ENCODE measurements around the gene ENPP1.
"Not testable (repeated sequence)": the region's sequence is repeated elsewhere in the genome, so short reads cannot be mapped to it uniquely, and the experiment has no call there.

Gene ENPP1

DNA sequence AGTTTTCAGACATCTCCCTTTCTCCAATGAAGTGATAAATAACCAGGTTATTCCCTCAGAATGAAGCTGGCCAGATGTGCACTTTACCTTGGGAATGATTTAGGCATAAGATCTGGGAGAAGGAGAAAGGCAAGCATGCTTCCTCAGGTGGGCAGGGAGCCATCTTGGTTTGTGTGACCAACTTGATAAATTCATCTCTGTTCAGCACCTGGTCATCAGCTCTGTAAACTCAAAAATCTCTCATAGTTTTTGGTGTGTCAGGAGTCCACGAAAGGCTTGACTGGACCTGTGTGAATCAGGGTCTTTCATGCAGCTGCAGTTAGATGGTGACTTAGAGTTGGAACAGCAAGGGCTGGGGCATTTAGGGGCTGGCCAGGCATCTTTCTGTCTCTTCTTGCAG is 24.5 kb downstream of the ENPP1 start:
- DNase-seq = no peak

DNA sequence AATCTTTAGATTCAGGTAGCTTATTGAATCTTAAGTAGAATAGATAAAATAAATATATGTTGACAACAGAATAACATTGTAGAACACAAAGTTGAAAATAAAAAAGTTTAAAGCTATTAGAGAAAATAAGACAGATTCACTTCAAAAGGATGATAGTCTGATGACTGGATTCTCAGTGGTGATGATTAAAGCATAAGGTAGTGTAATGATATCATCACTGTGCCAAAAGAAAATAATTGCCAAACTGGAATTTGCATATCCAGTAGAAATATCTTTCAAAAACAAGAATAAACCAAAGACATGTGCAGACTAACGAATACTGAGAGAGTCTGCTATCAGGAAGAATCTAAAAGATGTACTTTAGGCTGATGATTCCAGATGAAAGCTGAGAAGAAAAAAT is 30.2 kb downstream of the ENPP1 start:
- peak; percentile 57 for DNase-seq

DNA sequence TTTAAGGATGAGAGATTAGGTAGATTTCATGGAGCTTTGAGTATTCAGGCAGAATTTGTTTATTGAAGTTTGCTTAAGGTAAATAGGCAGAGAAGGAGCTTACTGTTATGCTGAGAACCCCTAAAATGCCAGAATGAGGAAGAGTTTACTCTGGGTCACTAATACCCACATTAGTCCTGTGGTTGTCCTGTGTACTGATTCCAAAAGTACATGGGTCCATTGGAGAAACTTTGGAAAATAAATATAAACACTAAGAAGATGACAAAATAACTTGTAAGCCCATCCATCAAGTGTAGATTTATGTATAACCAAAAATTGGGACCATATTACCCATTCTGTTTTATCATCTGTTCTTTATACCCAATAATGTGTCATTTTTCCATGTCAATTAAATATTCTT is 31.6 kb downstream of the ENPP1 start:
- DNase-seq = no peak

DNA sequence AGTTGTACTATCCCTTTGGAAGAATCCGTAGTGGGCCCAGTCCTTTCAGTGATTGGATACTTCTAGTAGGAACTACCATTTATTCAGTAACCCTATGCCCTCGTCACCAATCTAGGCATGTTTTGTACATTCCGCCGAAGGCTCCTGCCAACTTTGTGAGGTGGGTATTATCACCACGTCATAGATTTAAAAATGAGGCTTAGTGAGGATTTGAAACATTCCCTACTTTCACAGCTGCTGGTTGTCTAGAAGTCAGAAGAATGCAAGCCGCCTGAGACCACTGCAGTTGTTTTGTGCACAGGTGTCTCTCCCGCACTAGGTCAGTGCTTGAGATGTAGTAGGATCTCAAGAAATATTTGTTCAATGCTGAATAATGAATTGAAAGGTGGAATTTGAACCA is 32.6 kb downstream of the ENPP1 start:
- no peak for DNase-seq

DNA sequence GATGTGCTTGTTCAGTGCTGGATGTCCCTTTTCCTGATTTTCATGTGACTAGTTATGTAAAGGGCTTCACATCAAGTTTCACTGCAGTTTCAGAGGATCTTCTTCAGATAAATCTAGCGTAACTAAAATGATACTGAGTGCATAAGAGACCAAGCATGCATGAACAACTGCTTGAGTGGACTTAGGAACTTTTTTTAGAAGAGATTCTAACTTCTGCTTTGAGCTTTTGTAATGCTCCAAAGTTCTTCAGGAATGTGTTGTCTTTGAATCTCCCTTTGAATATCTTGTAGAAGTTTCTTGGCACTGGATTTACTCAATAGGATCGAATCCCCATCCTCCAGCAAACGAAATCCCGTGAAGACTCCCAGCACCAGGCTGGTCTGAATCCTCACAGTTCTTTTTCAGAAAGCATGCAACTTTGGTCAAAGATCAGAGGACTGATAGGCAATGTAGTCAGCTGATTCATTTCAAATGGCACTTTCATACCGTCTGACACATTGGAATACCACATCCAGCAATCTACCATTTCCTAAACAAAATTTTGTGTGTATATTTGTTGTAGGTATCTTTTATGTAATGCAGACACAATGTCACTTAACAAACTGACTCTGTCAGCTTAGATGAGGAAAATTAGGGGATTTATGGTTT is 33.2 kb downstream of the ENPP1 start:
- DNase-seq = peak; percentile 76

DNA sequence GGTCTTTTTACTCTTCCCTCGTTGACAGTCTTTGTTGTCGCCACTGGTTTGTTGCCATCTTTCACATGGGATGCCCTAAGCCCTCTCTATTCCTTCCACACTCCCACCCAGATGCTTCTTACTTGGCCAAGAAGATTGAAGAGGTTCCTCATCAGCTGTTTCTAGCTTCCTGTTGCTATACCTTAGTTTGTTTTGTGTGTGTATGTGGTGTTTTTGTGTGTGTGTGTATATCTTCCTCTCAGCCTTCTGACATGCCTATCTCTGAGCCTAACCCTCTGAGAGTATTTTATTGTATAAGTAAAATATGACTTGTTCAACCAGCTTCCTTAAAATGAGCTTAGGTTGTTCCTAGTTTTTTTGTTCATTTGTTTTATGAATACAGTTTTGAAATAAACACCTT is 35.9 kb downstream of the ENPP1 start:
- no peak for DNase-seq

DNA sequence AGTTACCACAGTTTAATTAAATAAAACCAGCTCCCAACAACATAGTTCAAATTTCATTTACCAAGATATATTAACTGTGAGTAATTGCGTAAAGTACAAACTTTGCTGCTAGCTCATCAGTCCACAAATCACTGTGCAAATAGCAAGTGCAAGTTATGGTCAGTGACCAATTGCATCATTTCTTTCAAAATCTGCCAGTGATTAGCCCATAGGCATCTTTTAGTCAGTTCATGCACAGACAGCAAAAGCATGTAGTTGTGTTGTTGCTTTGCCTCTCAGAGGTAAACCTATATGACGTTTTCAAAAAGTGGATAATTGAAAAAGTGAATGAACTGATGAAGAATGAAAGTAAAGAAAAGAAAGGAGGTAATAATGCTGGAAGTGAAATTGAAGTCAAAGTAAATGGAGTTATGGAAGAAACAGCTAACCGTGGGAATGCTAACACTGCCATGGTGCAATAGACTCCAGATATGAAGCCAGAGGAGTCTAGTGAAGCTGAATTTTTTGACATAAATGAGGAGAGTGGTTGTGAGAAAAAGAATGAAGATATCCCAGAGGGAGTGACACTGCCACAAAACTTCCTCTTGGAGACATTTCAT is 36.5 kb downstream of the ENPP1 start:
- no peak for DNase-seq

DNA sequence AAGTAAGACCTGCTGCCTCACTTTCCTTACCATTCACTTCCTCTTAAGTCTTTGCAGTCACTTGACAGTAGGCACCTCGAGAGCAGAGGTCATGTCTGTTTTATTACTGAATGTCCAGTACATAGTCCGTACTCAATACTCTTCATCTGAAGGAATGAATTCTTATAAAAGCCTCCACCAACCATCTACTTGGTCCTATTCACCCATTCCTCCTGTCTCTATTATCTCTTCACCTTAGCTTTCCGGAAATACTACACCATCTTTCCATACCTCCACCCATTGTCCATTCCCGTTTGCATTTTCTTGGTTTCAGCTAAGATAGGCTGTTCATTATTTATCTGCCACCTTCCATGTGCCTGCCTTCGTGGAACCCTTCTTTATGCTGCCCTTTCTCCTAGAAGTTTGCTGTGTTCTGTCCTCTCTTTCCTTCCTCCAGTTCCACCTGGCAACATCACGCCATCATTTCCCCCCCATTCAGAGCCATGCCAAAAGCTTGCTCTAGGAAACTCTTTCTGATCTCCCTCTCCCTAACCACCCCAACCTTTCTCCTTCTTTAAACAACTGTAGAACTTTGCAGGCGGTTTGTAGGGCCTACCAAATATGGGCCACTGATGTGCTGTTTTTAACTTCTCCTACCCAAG is 38.3 kb downstream of the ENPP1 start:
- DNase-seq = no peak

DNA sequence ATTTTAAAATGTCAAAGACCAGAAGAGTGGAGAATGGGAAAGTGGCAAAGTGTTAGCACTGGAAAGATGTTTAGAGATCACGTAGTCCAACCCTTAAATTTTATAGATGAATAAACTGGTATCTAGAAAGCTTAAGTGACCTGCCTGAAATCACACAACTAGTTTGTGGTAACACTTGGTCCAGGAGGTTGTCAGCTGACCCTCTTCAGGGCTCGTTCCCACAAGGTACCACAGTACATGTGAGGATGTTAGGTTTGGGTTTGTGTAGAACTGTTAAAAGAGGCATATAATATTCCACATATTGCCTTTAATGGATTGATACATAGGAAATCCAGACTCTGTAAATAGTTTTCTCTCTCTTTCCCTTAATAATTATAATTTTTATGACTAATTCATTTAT is 39.1 kb downstream of the ENPP1 start:
- no peak for DNase-seq

DNA sequence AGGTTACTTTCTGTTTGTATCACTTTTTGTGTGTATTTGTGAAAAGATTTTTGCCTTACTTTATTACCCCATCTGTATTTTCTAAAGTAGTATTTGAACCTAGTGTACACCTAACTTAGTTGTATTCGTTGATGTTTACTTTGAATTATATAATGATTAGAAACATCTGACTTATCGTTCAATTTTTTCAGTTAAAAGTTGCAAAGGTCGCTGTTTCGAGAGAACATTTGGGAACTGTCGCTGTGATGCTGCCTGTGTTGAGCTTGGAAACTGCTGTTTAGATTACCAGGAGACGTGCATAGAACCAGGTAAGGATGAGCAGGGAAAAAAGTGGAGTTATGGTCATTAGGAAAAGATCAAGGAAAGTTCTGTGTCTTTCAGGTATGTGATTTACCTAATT is 42.0 kb downstream of the ENPP1 start:
- no peak for DNase-seq

DNA sequence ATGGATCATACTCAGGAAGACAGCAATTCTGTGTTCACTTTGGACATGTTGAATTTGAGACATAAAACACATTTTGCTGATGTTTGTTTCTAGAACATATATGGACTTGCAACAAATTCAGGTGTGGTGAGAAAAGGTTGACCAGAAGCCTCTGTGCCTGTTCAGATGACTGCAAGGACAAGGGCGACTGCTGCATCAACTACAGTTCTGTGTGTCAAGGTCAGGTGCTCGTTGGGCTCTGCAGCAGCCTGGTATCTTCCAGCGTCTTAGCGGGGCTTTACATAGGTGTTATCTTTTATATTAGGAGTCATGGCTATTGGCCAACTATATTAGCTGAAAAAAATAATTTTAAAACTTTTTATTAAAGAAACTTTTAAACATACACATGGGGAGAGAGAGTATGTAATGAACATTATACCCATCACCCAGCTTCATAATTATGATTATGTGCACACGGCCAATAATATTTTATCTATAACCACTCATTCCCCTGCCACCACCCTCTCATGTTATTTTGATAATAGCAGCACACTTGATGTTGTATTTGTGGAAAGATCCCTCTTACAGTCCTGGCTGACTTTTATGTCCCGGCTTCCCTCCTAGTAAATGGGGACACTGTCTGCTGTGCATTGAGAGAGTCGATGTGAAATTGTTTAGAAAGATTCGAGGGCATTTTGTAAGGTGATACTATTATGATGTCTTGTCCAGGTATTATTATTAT is 43.4 kb downstream of the ENPP1 start:
- no peak for DNase-seq

DNA sequence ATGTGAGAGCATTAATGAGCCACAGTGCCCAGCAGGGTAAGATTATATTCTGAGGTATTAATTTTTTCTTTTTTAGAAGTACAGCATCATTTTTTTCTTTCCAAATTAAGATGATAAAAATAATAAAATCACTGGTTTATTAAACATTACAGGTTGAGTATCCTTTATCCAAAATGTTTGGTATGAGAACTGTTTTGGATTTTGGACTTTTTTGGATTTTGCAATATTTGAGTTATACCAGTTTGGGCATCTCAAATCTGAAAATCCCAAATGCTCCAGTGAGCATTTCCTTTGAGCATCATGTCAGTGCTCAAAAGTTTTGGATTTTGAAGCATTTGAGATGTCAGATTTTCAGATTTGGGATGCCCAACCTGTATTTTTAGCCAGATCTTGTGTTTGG is 44.4 kb downstream of the ENPP1 start:
- no peak for DNase-seq

DNA sequence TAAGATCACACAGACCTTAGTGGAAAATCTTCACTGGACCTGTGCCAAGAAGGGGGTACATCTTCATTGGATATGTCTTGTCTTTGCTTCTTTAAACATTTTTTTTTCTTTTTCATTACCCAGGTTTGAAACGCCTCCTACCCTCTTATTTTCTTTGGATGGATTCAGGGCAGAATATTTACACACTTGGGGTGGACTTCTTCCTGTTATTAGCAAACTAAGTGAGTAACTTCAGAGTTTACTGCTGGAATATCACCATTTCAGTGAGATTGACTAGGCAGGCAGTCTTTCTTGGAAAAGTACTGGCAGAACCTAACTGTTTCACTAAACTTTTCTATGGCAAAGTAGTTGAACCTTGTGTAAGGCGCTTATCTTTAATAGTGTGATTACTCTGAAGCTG is 47.0 kb downstream of the ENPP1 start:
- DNase-seq = no peak

DNA sequence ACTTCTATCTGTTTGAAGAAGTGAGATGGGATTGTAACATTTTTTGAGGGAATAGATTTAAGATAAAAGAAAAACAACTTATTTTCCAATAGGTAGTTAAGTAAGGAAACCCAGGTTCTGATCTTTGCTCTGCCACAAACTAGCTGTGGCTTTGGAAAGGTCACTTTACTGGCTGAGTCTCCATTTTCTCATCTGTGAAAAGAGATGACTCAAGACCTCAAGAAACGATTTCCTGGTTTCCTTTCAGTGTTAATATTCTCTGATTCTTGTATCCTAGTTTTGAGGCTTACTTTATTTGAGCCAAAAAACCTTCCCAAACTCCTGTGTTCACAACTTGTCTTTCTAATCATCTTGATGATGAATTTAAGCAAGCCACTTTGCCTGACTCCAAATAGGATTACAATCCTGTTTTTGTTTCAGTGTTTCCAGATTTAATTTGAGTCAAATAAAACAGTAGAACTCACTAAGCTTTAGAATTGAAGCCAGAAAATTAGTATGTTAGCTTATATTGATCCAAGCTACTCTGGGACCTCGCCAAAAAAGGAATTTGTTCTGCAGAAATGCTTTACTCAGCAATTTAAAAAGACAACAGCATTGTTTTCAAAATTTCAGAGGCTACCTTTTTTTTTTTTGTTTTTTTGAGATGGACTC is 51.1 kb downstream of the ENPP1 start:
- DNase-seq = no peak

DNA sequence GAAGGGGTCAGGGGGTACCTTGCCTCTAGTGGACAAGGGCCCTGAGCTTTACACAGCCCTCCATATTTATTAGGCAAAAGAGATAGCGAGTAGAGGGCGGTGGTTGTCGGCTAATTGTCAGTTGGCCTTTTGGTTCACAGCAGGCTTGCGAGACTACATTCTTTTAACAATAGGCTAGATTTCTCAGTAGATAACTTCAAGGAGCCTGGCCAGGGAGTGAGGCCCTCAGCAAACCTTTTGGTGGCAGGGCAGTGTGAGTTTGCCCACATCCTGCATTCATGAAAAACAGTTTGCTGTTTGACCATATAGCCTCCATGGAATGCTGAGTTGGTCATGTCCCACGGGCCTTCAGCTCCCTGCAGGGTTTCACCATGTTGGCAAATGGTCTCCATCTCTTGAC is 51.8 kb downstream of the ENPP1 start:
- not testable (repeated sequence) for DNase-seq

DNA sequence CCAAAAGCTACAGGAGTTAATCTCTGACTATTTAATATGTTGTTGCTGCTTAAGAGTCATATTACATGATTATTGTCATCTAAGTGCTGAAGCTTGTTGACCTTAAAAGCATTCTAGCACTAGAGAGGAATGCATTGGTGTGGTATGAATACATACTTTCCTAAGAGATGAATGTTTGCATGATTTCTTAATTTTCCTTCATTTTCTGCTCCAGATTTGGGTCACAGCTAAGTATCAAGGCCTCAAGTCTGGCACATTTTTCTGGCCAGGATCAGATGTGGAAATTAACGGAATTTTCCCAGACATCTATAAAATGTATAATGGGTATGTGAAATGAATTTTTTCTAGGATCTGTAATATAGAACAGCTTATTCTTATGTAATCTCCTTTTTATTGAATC is 53.6 kb downstream of the ENPP1 start:
- DNase-seq = no peak

DNA sequence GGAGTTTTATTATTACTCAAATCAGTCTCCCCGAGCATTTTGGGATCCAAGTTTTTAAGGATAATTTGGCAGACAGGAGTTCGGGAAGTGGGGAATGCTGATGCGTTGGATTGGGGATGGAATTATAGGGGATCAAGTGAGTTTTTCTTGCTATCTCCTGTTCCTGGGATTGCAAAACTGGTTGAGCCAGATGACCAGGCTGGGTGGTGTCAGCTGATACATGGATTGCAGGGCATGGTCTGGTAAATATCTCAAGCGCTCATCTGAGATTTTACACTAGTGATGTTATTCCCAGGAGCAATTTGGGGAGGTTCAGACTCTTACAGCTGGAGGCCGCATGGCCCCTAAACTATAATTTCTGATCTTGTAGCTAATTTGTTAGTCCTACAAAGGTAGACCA is 54.7 kb downstream of the ENPP1 start:
- DNase-seq = no peak

DNA sequence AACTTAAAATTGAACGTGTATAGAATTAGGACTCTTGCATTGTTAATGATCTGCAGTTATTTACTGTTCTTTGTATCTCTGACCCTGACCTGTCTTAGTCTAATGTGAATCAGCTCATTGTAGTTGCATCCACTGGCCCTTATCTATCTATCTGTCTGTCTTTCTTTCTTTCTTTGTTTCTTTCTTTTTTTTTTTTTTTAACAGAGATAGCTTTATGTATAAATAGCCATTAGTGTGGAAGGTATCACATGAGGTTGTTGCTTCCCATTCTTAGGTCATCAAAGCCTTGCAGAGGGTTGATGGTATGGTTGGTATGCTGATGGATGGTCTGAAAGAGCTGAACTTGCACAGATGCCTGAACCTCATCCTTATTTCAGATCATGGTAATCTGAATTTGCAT is 59.9 kb downstream of the ENPP1 start:
- DNase-seq = no peak

DNA sequence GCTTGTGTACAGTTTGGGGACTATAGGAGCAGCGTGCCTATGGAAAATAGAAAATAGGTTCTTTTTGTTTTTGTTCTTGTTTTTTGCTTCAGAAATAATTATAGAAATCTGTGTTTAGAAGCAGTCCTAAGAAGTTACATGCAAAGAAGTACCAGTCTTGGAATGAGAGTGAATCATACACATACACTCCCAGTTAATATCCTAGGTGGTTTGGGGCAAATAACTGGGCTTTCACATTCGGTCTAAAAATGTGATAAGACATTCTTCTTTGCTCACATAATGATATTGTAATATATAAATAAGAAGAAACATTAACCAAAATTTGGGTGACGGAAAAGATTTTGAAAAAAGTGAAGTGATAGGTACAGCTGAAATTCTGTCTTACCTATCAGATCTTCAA is 61.0 kb downstream of the ENPP1 start:
- DNase-seq = no peak

DNA sequence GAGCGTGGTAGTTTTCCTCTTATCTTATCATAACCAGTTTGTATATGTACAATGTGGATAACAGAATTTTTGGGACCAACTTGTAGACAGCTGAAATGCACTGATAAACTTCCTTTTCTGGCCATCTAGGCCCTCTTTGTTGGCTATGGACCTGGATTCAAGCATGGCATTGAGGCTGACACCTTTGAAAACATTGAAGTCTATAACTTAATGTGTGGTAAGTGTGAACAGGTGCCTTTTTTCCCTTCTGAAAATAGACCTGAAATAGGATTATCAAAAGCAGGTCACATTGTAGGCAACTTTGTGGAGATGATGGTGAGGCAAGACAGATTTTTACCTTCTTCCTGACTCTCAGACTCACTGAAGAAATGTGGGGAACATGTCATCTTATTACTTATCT is 67.8 kb downstream of the ENPP1 start:
- no peak for DNase-seq

DNA sequence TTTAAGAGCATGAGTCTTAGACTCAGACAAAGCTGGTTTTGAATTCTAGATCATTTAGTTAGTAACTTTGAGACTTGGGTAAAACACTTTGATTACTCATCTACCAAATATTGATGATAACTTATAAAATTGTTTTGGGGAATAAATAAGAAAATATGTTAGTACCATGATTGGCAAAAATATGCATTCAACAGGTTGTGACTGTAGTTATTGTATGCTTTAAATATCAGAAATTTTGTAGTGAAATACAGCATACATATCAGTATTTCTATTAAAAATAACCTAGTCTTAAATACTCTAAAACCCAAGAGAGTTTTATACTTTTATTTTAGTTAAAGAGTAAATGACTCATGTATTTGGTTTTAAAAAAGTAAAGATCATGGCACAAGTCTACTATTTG is 68.7 kb downstream of the ENPP1 start:
- no peak for DNase-seq

DNA sequence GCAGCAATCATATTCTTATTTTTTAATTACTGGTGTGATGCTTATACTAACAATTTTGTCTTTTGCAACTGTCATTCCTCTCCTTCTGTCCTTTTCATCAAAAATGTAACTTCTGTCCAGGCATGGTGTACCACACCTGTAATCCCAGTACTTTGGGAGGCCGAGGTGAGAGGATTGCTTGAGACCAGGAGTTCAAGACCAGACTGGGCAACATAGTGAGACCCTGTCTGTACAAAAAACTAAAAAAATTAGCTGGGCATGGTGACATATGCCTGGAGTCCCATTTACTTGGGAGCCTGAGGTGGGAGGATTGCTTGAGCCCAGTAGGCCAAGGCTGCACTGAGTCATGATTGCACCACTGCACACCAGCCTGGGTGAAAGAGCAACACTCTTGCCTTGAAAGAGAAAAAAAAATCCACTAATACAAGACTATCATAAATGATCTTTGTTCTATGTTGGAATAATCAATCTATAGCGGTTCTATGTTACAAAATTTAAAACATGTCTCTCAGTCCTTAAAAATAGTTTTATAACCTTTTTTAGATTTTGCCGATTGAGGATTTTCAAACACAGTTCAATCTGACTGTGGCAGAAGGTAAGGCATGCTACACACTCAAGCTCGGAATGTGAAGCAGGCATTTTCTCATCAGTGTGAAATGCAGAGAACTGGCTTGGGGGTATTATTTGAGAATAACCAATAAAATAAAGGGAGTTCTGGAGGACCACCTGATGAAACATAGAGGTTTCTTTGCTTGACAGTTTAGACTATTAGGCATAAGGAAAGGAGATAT is 70.4 kb downstream of the ENPP1 start:
- no peak for DNase-seq

DNA sequence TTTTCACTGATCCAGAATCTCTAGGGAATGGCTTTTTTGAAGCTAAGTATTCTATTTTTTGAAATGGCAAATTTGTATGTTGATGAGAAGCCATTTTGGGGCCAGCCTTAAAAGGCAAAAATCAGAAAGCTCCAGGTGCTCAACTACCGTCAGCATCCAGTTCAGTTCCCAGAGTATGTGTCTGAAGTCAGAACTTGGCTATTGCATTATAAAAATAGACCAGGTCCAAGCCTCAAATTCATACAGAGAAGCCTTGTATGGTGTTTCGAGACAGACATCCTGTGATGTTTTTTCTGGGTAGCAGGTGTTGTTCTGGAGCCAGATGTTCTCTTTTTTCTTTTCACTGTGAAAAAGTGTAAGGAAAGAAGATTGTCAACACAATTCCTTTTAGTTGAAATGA is 75.2 kb downstream of the ENPP1 start:
- DNase-seq = no peak

Measured in kidney glomerular epithelial cell (primary cell).